ENCODE results near the gene PNO1. TPM values are rescaled to one million over a fixed set of nuclear protein-coding genes. Genes with fewer than 3 reads are reported as not detected.

Gene PNO1
- total and polyA plus RNA-seq, 2 experiments from 2014 or later: 34.6 to 43.7 TPM

DNA sequence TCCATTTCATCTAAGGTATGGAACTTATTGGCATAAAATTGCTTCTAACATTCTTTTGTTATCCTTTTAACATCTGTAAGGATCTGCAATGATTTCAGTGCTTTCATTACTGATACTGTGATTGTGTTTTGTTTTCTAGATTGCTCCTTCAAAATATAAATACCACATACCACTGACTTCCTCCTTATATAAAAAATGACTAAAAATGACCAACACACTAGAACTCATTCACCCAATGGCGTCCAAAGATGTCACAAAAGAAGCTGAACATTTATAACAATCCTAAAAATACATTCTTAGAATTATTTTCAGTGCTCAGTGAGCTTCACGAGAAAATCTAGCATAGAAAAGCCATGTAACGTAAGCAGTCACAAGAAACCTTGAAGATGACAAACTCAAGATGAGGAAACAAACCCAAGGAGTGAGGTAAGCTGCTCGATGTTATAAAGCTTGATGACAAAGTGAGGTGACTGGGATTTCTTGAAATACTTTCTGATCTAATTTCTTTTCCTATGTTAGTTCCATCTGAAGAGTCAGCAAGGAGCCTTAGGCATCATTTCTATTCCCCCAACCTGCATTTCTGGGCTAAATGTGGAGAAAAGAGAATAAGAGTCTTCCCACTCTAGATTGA lies 42.6 kb downstream of the PNO1 start (continued):
- TF ChIP-seq, protein P1, sequence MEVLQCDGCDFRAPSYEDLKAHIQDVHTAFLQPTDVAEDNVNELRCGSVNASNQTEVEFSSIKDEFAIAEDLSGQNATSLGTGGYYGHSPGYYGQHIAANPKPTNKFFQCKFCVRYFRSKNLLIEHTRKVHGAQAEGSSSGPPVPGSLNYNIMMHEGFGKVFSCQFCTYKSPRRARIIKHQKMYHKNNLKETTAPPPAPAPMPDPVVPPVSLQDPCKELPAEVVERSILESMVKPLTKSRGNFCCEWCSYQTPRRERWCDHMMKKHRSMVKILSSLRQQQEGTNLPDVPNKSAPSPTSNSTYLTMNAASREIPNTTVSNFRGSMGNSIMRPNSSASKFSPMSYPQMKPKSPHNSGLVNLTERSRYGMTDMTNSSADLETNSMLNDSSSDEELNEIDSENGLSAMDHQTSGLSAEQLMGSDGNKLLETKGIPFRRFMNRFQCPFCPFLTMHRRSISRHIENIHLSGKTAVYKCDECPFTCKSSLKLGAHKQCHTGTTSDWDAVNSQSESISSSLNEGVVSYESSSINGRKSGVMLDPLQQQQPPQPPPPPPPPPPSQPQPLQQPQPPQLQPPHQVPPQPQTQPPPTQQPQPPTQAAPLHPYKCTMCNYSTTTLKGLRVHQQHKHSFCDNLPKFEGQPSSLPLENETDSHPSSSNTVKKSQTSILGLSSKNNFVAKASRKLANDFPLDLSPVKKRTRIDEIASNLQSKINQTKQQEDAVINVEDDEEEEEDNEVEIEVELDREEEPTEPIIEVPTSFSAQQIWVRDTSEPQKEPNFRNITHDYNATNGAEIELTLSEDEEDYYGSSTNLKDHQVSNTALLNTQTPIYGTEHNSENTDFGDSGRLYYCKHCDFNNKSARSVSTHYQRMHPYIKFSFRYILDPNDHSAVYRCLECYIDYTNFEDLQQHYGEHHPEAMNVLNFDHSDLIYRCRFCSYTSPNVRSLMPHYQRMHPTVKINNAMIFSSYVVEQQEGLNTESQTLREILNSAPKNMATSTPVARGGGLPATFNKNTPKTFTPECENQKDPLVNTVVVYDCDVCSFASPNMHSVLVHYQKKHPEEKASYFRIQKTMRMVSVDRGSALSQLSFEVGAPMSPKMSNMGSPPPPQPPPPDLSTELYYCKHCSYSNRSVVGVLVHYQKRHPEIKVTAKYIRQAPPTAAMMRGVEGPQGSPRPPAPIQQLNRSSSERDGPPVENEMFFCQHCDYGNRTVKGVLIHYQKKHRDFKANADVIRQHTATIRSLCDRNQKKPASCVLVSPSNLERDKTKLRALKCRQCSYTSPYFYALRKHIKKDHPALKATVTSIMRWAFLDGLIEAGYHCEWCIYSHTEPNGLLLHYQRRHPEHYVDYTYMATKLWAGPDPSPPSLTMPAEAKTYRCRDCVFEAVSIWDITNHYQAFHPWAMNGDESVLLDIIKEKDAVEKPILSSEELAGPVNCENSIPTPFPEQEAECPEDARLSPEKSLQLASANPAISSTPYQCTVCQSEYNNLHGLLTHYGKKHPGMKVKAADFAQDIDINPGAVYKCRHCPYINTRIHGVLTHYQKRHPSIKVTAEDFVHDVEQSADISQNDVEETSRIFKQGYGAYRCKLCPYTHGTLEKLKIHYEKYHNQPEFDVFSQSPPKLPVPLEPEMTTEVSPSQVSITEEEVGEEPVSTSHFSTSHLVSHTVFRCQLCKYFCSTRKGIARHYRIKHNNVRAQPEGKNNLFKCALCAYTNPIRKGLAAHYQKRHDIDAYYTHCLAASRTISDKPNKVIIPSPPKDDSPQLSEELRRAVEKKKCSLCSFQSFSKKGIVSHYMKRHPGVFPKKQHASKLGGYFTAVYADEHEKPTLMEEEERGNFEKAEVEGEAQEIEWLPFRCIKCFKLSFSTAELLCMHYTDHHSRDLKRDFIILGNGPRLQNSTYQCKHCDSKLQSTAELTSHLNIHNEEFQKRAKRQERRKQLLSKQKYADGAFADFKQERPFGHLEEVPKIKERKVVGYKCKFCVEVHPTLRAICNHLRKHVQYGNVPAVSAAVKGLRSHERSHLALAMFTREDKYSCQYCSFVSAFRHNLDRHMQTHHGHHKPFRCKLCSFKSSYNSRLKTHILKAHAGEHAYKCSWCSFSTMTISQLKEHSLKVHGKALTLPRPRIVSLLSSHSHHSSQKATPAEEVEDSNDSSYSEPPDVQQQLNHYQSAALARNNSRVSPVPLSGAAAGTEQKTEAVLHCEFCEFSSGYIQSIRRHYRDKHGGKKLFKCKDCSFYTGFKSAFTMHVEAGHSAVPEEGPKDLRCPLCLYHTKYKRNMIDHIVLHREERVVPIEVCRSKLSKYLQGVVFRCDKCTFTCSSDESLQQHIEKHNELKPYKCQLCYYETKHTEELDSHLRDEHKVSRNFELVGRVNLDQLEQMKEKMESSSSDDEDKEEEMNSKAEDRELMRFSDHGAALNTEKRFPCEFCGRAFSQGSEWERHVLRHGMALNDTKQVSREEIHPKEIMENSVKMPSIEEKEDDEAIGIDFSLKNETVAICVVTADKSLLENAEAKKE (CRISPR knock-in tag; IDR thresholded peaks at IDR 0.05): no peak
- TF ChIP-seq, protein P2, sequence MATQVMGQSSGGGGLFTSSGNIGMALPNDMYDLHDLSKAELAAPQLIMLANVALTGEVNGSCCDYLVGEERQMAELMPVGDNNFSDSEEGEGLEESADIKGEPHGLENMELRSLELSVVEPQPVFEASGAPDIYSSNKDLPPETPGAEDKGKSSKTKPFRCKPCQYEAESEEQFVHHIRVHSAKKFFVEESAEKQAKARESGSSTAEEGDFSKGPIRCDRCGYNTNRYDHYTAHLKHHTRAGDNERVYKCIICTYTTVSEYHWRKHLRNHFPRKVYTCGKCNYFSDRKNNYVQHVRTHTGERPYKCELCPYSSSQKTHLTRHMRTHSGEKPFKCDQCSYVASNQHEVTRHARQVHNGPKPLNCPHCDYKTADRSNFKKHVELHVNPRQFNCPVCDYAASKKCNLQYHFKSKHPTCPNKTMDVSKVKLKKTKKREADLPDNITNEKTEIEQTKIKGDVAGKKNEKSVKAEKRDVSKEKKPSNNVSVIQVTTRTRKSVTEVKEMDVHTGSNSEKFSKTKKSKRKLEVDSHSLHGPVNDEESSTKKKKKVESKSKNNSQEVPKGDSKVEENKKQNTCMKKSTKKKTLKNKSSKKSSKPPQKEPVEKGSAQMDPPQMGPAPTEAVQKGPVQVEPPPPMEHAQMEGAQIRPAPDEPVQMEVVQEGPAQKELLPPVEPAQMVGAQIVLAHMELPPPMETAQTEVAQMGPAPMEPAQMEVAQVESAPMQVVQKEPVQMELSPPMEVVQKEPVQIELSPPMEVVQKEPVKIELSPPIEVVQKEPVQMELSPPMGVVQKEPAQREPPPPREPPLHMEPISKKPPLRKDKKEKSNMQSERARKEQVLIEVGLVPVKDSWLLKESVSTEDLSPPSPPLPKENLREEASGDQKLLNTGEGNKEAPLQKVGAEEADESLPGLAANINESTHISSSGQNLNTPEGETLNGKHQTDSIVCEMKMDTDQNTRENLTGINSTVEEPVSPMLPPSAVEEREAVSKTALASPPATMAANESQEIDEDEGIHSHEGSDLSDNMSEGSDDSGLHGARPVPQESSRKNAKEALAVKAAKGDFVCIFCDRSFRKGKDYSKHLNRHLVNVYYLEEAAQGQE (IDR thresholded peaks at IDR 0.05; ENCODE audit: unreplicated experiment): no peak

DNA sequence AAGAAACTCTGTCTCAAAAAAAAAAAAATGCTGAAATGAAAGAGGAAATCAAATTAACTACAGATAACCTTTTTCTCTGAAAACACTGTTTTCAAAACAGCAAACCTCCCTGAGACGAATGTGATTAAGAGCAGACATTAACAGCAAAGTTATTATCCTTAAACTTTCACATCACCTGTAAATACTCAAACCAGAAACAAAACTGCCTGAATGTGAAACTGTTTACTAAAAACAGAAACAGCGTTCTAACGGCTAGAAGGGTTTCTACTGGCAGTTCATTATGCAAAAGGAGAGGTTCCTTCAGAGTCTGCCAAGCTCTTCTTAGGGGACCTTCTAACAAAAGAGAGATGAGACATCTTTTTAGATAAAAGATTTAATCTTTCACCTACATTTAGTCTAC lies 45.9 kb downstream of the PNO1 start:
- H3K79me2 ChIP-seq (replicated peaks; ENCODE audit: insufficient read depth): peaks cover 97% of the 10 kb centered on the region

More for the DNA sequence above, 45.9 kb downstream of the PNO1 start:
- Mint-ChIP-seq H3K36me3 (ENCODE audit: low read depth) (0 out of 3 replicates have a peak, but pooled peaks cover 3% of the 10 kb centered on the region), H3K9me3 (no peaks in the 10 kb centered on the region), H3K4me1 (peaks cover 3% of the 10 kb centered on the region; the same call in 2 of the 3 replicates), H3K4me3 (no peak overlapping the region), H3K27ac (no peak overlapping the region; the same call in 1 of the 2 replicates), H3K27me3 (ENCODE audit: insufficient read depth, low read depth, poor library complexity) (no peaks in the 10 kb centered on the region)
- Histone ChIP-seq H2AFZ (no peak overlapping the region), H3K4me3 (no peak overlapping the region), H3K4me2 (no peak overlapping the region), H3K9me2 (ENCODE audit: insufficient read depth) (no peaks in the 10 kb centered on the region), H3K36me3 (ENCODE audit: insufficient read depth) (no peaks in the 10 kb centered on the region), H3K27ac (ENCODE audit: low read depth) (no peak overlapping the region), H3F3A (replicated peaks; ENCODE audit: low read depth) (no peaks in the 10 kb centered on the region), H3K4me1 (ENCODE audit: insufficient read depth) (no peaks in the 10 kb centered on the region), H4K20me1 (replicated peaks; ENCODE audit: insufficient read depth) (peaks cover 23% of the 10 kb centered on the region), H3K27me3 (ENCODE audit: insufficient read depth) (no peaks in the 10 kb centered on the region)
- DNase-seq (ENCODE audit: low spot score): no peak
- no peak for ATAC-seq
- TF ChIP-seq CREB1 (CRISPR knock-in tag; IDR thresholded peaks at IDR 0.05; ENCODE audit: low read depth) (no peak), NANOG (IDR thresholded peaks at IDR 0.05; ENCODE audit: borderline replicate concordance) (no peak), JUNB (IDR thresholded peaks at IDR 0.05; ENCODE audit: unreplicated experiment) (no peak), EZH2phosphoT487 (IDR thresholded peaks at IDR 0.05; ENCODE audit: unreplicated experiment) (no peak), STAT1 (IDR thresholded peaks at IDR 0.05; ENCODE audit: unreplicated experiment) (no peak), ZNF114 (CRISPR knock-in tag; IDR thresholded peaks at IDR 0.05) (no peak), EZH2 (IDR thresholded peaks at IDR 0.05; ENCODE audit: low read depth, unreplicated experiment) (no peak)
- TF ChIP-seq, protein P3, sequence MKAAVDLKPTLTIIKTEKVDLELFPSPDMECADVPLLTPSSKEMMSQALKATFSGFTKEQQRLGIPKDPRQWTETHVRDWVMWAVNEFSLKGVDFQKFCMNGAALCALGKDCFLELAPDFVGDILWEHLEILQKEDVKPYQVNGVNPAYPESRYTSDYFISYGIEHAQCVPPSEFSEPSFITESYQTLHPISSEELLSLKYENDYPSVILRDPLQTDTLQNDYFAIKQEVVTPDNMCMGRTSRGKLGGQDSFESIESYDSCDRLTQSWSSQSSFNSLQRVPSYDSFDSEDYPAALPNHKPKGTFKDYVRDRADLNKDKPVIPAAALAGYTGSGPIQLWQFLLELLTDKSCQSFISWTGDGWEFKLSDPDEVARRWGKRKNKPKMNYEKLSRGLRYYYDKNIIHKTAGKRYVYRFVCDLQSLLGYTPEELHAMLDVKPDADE (IDR thresholded peaks at IDR 0.05): no peak
- TF ChIP-seq, protein P2 (IDR thresholded peaks at IDR 0.05; ENCODE audit: unreplicated experiment): no peak
